HPDE6-E6E7 (cell line): ENCODE data around the gene ZFYVE1.

Experiments used
- DNase-seq: peaks from one replicate; pipeline ENCODE4 v3.0.0; 2011; ENCODE audit warnings: missing footprints; ENCODE audit errors: extremely low spot score

The ZFYVE1 gene

GRCh38 chr14:72920008-72920407 is 106.9 kb downstream of the ZFYVE1 start:
- no peak for DNase-seq
